Measurements from ENCODE around the gene NOVA2.

The NOVA2 gene

GRCh38 chr19:46000491-46001246, 27.0 kb upstream of the NOVA2 start:
- peak; percentile 70 for DNase-seq

GRCh38 chr19:45999653-46000121, 26.0 kb upstream of the NOVA2 start:
- no peak for DNase-seq

GRCh38 chr19:45998834-45999233, 25.2 kb upstream of the NOVA2 start:
- no peak for DNase-seq

GRCh38 chr19:45996933-45997332, 23.3 kb upstream of the NOVA2 start:
- no peak for DNase-seq

GRCh38 chr19:45995715-45996385, 22.2 kb upstream of the NOVA2 start:
- no peak for DNase-seq

GRCh38 chr19:45994998-45995714, 21.5 kb upstream of the NOVA2 start, which contains the start of gene CCDC61:
Gene CCDC61 (plus strand): TSS chr19:45995467. CDS start chr19:46003019, 7,552 bp downstream.
- DNase-seq: peak; percentile 98

- no peak for DNase-seq
Observed at GRCh38 chr19:45994456-45994997, 20.9 kb upstream of the NOVA2 start.

- DNase-seq: no peak
Observed at GRCh38 chr19:45990113-45990728, 16.6 kb upstream of the NOVA2 start.

GRCh38 chr19:45985321-45985720, 11.7 kb upstream of the NOVA2 start:
- DNase-seq: no peak

GRCh38 chr19:45981350-45981749, 7.7 kb upstream of the NOVA2 start:
- no peak for DNase-seq

GRCh38 chr19:45978156-45978555, 4.5 kb upstream of the NOVA2 start:
- no peak for DNase-seq

GRCh38 chr19:45976178-45976577, 2.5 kb upstream of the NOVA2 start:
- DNase-seq: peak; percentile 74

- no peak for DNase-seq
Observed at GRCh38 chr19:45975306-45976070, 1.8 kb upstream of the NOVA2 start.

GRCh38 chr19:45972947-45973540, 621 bp downstream of the NOVA2 start:
- DNase-seq: no peak

- DNase-seq: no peak
Observed at GRCh38 chr19:45972081-45972946, 1.4 kb downstream of the NOVA2 start.

- no peak for DNase-seq
Observed at GRCh38 chr19:45971260-45971902, 2.3 kb downstream of the NOVA2 start.

GRCh38 chr19:45969676-45970075, 4.0 kb downstream of the NOVA2 start:
- DNase-seq: no peak

GRCh38 chr19:45968626-45969025, 5.0 kb downstream of the NOVA2 start:
- no peak for DNase-seq

- DNase-seq: no peak
Observed at GRCh38 chr19:45967246-45967645, 6.4 kb downstream of the NOVA2 start.

- DNase-seq: no peak
Observed at GRCh38 chr19:45962021-45962420, 11.6 kb downstream of the NOVA2 start.

Measured in NCI-H2171 (cell line).